Astrocyte (in vitro differentiated cells and primary cell): Measurements from ENCODE around the gene DBF4B.
"Not testable (repeated sequence)": the region's sequence is repeated elsewhere in the genome, so short reads cannot be mapped to it uniquely, and the experiment has no call there.

Source experiments
- CTCF ChIP-seq: IDR thresholded peaks from 2 replicates; pipeline ENCODE4 v1.5.1; 2011; ENCODE audit warnings: low read depth, mild to moderate bottlenecking, inconsistent platforms, low read length, moderate library complexity; ENCODE audit not compliant: insufficient read depth
- EZH2 ChIP-seq: IDR thresholded peaks from 2 replicates; pipeline ENCODE4 v1.6.1; 2012; ENCODE audit warnings: mild to moderate bottlenecking, low read length, inconsistent platforms; ENCODE audit not compliant: insufficient read depth

GRCh38 chr17:44726121-44726520 is 17.7 kb downstream of the DBF4B start:
- TF ChIP-seq CTCF, EZH2: not testable (repeated sequence)
